Keratinocyte (primary cell): ENCODE results near the gene P4HB. TPM values are rescaled to one million over a fixed set of nuclear protein-coding genes. Genes with fewer than 3 reads are reported as not detected.

Experiments used
- DNase-seq: peaks from one replicate; pipeline ENCODE4 v3.0.0-alpha.2; 2011; ENCODE audit warnings: low read depth, missing footprints, low spot score
- FAIRE-seq: peaks from 2 replicates; lab custom pipeline; 2011; peaks lifted over from hg19 to GRCh38; lab: Jason Lieb, UNC
- H2AFZ ChIP-seq: 2 replicates; pipeline ENCODE4 v1.6.0; 2012; ENCODE audit warnings: low read length, control low read depth, inconsistent platforms; ENCODE audit not compliant: control insufficient read depth
- H3K27ac ChIP-seq: 2 replicates; pipeline ENCODE4 v1.5.1; 2011; ENCODE audit warnings: low read length; ENCODE audit not compliant: control insufficient read depth, insufficient read depth
- H3K27me3 ChIP-seq: 3 replicates; pipeline ENCODE4 v1.6.0; 2011; ENCODE audit warnings: low read length; ENCODE audit not compliant: control insufficient read depth, insufficient read depth; ENCODE audit errors: extremely low read depth
- H3K36me3 ChIP-seq, 2 experiments: 2 replicates in 1 of 2; 3 replicates in 1 of 2; pipeline ENCODE4 v1.5.1; 2011; ENCODE audit warnings: low read length in 2 of 2, mild to moderate bottlenecking in 1 of 2; ENCODE audit not compliant: control insufficient read depth in 2 of 2, insufficient read depth in 2 of 2; ENCODE audit errors: extremely low read depth in 1 of 2
- H3K4me1 ChIP-seq: 3 replicates; pipeline ENCODE4 v1.5.1; 2011; ENCODE audit warnings: low read length; ENCODE audit not compliant: control insufficient read depth, insufficient read depth; ENCODE audit errors: extremely low read depth
- H3K4me2 ChIP-seq: 3 replicates; pipeline ENCODE4 v1.6.0; 2011; ENCODE audit warnings: low read depth, low read length; ENCODE audit not compliant: control insufficient read depth, insufficient read depth; ENCODE audit errors: extremely low read depth
- H3K4me3 ChIP-seq, 3 experiments: fragments of 200-600 bp in 1 of 3; sonication (generic) in 1 of 3; 2 replicates in 2 of 3; 3 replicates in 1 of 3; pipeline ENCODE4 v1.5.1; 2011 to 2016; ENCODE audit warnings: low read length in 3 of 3, mild to moderate bottlenecking in 3 of 3, control low read depth in 2 of 3, inconsistent platforms in 1 of 3, low read depth in 1 of 3, mixed read lengths in 1 of 3, mixed run types in 1 of 3, moderate library complexity in 1 of 3; ENCODE audit not compliant: control insufficient read depth in 2 of 3, insufficient read depth in 2 of 3; ENCODE audit errors: extremely low read depth in 1 of 3
- H3K79me2 ChIP-seq: 2 replicates; pipeline ENCODE4 v1.6.0; 2012; ENCODE audit warnings: low read length; ENCODE audit not compliant: control insufficient read depth, insufficient read depth
- H3K9ac ChIP-seq: 3 replicates; pipeline ENCODE4 v1.6.0; 2011; ENCODE audit warnings: low read length; ENCODE audit not compliant: control insufficient read depth, insufficient read depth; ENCODE audit errors: extremely low read depth
- H3K9me1 ChIP-seq: 3 replicates; pipeline ENCODE4 v1.6.0; 2011; ENCODE audit warnings: low read length; ENCODE audit not compliant: control insufficient read depth, insufficient read depth; ENCODE audit errors: extremely low read depth
- H3K9me3 ChIP-seq: 2 replicates; pipeline ENCODE4 v1.5.1; 2012; ENCODE audit warnings: low read depth, low read length; ENCODE audit not compliant: control insufficient read depth
- H4K20me1 ChIP-seq: 3 replicates; pipeline ENCODE4 v1.6.0; 2011; ENCODE audit warnings: low read length; ENCODE audit not compliant: control insufficient read depth, insufficient read depth; ENCODE audit errors: extremely low read depth
- EZH2 ChIP-seq: IDR thresholded peaks from one replicate; pipeline ENCODE4 v1.6.1; 2012; ENCODE audit warnings: inconsistent platforms, mild to moderate bottlenecking, low read length, moderate library complexity
- dilution Hi-C: fragments of 300-500 bp; cut with MboI; formaldehyde crosslinking; loops from one replicate; pipeline ENCODE4 v1.7.0; 2020; ENCODE audit warnings: low sequenced_read_pairs; ENCODE audit not compliant: extremely low pct_ligation_motif_present
- polyA plus RNA-seq, 5 experiments: library from polyadenylated mRNA; depleted of rRNA in 3 of 5; stranded (reverse) in 3 of 5; stranded (forward) in 1 of 5; unstranded in 1 of 5; fragments of >200 nt; gene quantifications; 1 replicate in 1 of 5; 2 replicates in 3 of 5; 3 replicates in 1 of 5; pipeline versions ENCODE4 v1.2.1 to v1.2.3, GENCODE V29; 2011 to 2012; ENCODE audit warnings: missing spikeins in 2 of 5, low read depth in 1 of 5, low replicate concordance in 1 of 5
- TF ChIP-seq, protein P1 (sequence below), 3 experiments: IDR thresholded peaks in 1 of 3; conservative IDR thresholded peaks in 1 of 3; optimal IDR thresholded peaks in 1 of 3; 2 replicates in 2 of 3; 3 replicates in 1 of 3; pipeline versions ENCODE3 to v1.5.1; 2011; ENCODE audit warnings: low read length in 3 of 3, mild to moderate bottlenecking in 3 of 3, moderate library complexity in 2 of 3, control low read depth in 1 of 3, inconsistent platforms in 1 of 3; ENCODE audit not compliant: insufficient read depth in 2 of 3; ENCODE audit errors: extremely low read depth in 1 of 3

Gene P4HB
- polyA plus RNA-seq, 1 donor (not counting 4 experiments of a cell fraction or from before 2014, with no cell fraction given) = 149 TPM

DNA sequence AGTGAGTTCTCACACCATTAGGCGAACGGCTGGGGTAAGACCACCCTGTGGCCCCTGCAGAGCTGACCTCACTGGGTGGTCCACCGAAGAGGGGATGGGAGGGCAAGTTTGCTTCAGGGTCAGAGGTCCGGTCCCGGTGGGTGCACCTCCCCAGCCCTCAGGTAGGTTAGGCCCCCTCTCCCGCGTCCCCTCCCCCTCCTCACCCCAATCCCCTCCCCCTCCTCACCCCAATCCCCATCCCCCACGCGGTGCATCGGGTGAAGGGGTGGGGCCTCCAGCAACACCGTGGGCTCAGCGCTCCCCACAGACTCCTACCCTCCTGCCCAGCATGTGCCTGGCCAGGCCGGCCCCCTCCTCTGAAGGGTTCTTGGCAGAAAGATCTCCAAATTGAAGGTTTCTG is 40.6 kb downstream of the P4HB start:
- H3K9me3 ChIP-seq = no peaks in the 10 kb centered on the region
- no peak for FAIRE-seq

GRCh38 chr17:81817758-81818147 is 42.6 kb downstream of the P4HB start:
- no peak for DNase-seq
- Histone ChIP-seq H3K27ac (no peak overlapping the region), H3K9me1 (no peaks in the 10 kb centered on the region), H3K9ac (no peak overlapping the region), H3K4me3 (no peak overlapping the region), H3K9me3 (no peaks in the 10 kb centered on the region), H2AFZ (no peak overlapping the region), H3K4me2 (no peak overlapping the region), H4K20me1 (no peaks in the 10 kb centered on the region), H3K4me1 (peaks cover 11% of the 10 kb centered on the region), H3K27me3 (peaks cover 16% of the 10 kb centered on the region), H3K79me2 (no peaks in the 10 kb centered on the region), H3K36me3 (no peaks in the 10 kb centered on the region)
- dilution Hi-C loops = no loop called here
- no peak for TF ChIP-seq EZH2
- FAIRE-seq = no peak

More for the DNA sequence above, 40.6 kb downstream of the P4HB start:
- Histone ChIP-seq H3K4me2 (no peak overlapping the region), H3K79me2 (no peaks in the 10 kb centered on the region), H4K20me1 (no peaks in the 10 kb centered on the region), H3K27ac (no peak overlapping the region), H3K36me3 (peaks cover 0 to 1% of the 10 kb centered on the region in 2 experiments), H3K9ac (no peak overlapping the region), H3K9me1 (no peaks in the 10 kb centered on the region), H3K4me3 (no peak overlapping the region), H2AFZ (no peak overlapping the region), H3K27me3 (peaks cover 16% of the 10 kb centered on the region), H3K4me1 (peaks cover 11% of the 10 kb centered on the region)
- TF ChIP-seq, protein P1, sequence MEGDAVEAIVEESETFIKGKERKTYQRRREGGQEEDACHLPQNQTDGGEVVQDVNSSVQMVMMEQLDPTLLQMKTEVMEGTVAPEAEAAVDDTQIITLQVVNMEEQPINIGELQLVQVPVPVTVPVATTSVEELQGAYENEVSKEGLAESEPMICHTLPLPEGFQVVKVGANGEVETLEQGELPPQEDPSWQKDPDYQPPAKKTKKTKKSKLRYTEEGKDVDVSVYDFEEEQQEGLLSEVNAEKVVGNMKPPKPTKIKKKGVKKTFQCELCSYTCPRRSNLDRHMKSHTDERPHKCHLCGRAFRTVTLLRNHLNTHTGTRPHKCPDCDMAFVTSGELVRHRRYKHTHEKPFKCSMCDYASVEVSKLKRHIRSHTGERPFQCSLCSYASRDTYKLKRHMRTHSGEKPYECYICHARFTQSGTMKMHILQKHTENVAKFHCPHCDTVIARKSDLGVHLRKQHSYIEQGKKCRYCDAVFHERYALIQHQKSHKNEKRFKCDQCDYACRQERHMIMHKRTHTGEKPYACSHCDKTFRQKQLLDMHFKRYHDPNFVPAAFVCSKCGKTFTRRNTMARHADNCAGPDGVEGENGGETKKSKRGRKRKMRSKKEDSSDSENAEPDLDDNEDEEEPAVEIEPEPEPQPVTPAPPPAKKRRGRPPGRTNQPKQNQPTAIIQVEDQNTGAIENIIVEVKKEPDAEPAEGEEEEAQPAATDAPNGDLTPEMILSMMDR (optimal IDR thresholded peaks at IDR 0.05 in 1 of 3, IDR thresholded peaks at IDR 0.05 in 1 of 3, conservative IDR thresholded peaks at IDR 0.05 in 1 of 3; ENCODE audit: extremely low read depth in 1 of 3, insufficient read depth in 2 of 3, low read length in 3 of 3) = no peak
- TF ChIP-seq EZH2 = no peak
- dilution Hi-C loops = no loop called here
- DNase-seq = no peak

DNA sequence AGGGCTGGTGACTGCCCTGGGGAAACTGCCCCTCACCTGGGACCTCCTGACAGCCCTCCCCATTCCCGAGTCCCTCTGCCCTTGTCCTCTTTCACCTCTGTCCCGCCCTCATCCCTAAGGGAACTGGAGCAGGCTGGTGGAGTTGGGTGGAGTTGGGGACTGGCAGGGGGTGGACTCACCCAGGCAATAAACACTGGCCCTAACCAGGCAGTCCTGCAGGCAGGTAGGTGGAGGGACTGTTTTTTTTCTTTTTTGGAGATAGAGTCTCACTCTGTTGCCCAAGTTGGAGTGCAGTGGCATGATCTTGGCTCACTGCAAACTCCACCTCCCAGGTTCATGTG is 44.7 kb downstream of the P4HB start:
- TF ChIP-seq, protein P1 (optimal IDR thresholded peaks at IDR 0.05 in 1 of 3, IDR thresholded peaks at IDR 0.05 in 1 of 3, conservative IDR thresholded peaks at IDR 0.05 in 1 of 3; ENCODE audit: extremely low read depth in 1 of 3, insufficient read depth in 2 of 3, low read length in 3 of 3) = no peak
- TF ChIP-seq EZH2 = no peak
- DNase-seq = no peak
- Histone ChIP-seq H3K9me3 (no peaks in the 10 kb centered on the region), H3K4me1 (no peaks in the 10 kb centered on the region), H3K36me3 (no peaks in the 10 kb centered on the region), H3K9me1 (no peaks in the 10 kb centered on the region), H3K4me3 (no peak overlapping the region), H3K27ac (no peak overlapping the region), H4K20me1 (no peaks in the 10 kb centered on the region), H3K27me3 (peaks cover 16% of the 10 kb centered on the region), H3K9ac (no peak overlapping the region), H2AFZ (no peak overlapping the region), H3K79me2 (no peaks in the 10 kb centered on the region), H3K4me2 (no peak overlapping the region)
- dilution Hi-C loops = no loop called here
- FAIRE-seq = no peak
